Subcutaneous abdominal adipose tissue (tissue), 5 donors: ENCODE results near the gene ZNF570.

Source experiments
- H3K27ac ChIP-seq: one replicate; pipeline ENCODE4 v1.7.0; 2013; ENCODE audit warnings: low read depth, mild to moderate bottlenecking, inconsistent platforms, low read length, moderate library complexity
- H3K27me3 ChIP-seq, 5 donors: one replicate each; pipeline ENCODE4 v1.7.0; 2013; ENCODE audit warnings: low read length in 5 of 5, inconsistent platforms in 1 of 5; ENCODE audit not compliant: control insufficient read depth in 5 of 5, insufficient read depth in 4 of 5
- H3K36me3 ChIP-seq, 5 donors: one replicate each; pipeline ENCODE4 v1.7.0; 2013; ENCODE audit warnings: low read length in 5 of 5; ENCODE audit not compliant: control insufficient read depth in 5 of 5, insufficient read depth in 5 of 5
- H3K4me1 ChIP-seq, 5 donors: one replicate each; pipeline ENCODE4 v1.7.0; 2013; ENCODE audit warnings: low read length in 5 of 5, mild to moderate bottlenecking in 3 of 5, moderate library complexity in 1 of 5; ENCODE audit not compliant: control insufficient read depth in 5 of 5, insufficient read depth in 5 of 5
- H3K4me3 ChIP-seq, 5 donors: one replicate each; pipeline ENCODE4 v1.7.0; 2013; ENCODE audit warnings: low read length in 5 of 5, low read depth in 1 of 5
- H3K9ac ChIP-seq, 5 donors: one replicate each; pipeline ENCODE4 v1.7.0; 2013; ENCODE audit warnings: low read length in 5 of 5, mild to moderate bottlenecking in 4 of 5, moderate library complexity in 3 of 5
- H3K9me3 ChIP-seq, 5 donors: one replicate each; pipeline ENCODE4 v1.7.0; 2013; ENCODE audit warnings: low read length in 5 of 5; ENCODE audit not compliant: control insufficient read depth in 5 of 5
- donor health status: healthy.
- donor health status: healthy.
- donor health status: healthy.
- donor health status: healthy.
- donor health status: healthy.

The ZNF570 gene

GRCh38 chr19:37492213-37492612 lies 23.1 kb downstream of the ZNF570 start:
- H3K9me3 ChIP-seq = peaks cover 25 to 72% (median 61%) of the 10 kb centered on the region in 5 donors
- peak overlapping the region in 2 of 5 donors; percentile 10 to 15 for H3K4me3 ChIP-seq
- no peak overlapping the region for H3K9ac ChIP-seq
- no peak overlapping the region for H3K27ac ChIP-seq
- no peaks in the 10 kb centered on the region for H3K27me3 ChIP-seq
- no peaks in the 10 kb centered on the region for H3K4me1 ChIP-seq
- no peaks in the 10 kb centered on the region for H3K36me3 ChIP-seq

- Histone ChIP-seq H3K4me1 (peaks cover 0 to 14% (median 4%) of the 10 kb centered on the region in 5 donors), H3K27ac (peak overlapping the region; percentile 61), H3K9ac (peak overlapping the region in 3 of 5 donors; percentile 60 to 76 (median 74)), H3K9me3 (peaks cover 19 to 54% (median 45%) of the 10 kb centered on the region in 5 donors), H3K27me3 (no peaks in the 10 kb centered on the region), H3K36me3 (no peaks in the 10 kb centered on the region), H3K4me3 (peak overlapping the region; percentile 77 to 93 (median 82))
Observed at GRCh38 chr19:37505958-37506386, 36.8 kb downstream of the ZNF570 start.

- H3K27me3 ChIP-seq = no peaks in the 10 kb centered on the region
- H3K9ac ChIP-seq = peak within 1 kb of the TSS; percentile 4 to 76 (median 60)
- peaks cover 0 to 14% (median 4%) of the 10 kb centered on the region in 5 donors for H3K4me1 ChIP-seq
- H3K9me3 ChIP-seq = peaks cover 19 to 52% (median 48%) of the 10 kb centered on the region in 5 donors
- peak within 1 kb of the TSS; percentile 77 to 93 (median 82) for H3K4me3 ChIP-seq
- no peaks in the 10 kb centered on the region for H3K36me3 ChIP-seq
- H3K27ac ChIP-seq = peak within 1 kb of the TSS; percentile 61
Observed at GRCh38 chr19:37506387-37507166, 37.4 kb downstream of the ZNF570 start, which contains the start of gene ZNF793. Gene ZNF793, plus strand, starts transcription at chr19:37506939. Its CDS starts 16,501 bp downstream, at chr19:37523440.

- peak overlapping the region; percentile 77 to 93 (median 82) for H3K4me3 ChIP-seq
- H3K27me3 ChIP-seq = no peaks in the 10 kb centered on the region
- no peak overlapping the region for H3K27ac ChIP-seq
- H3K9me3 ChIP-seq = peaks cover 19 to 53% (median 47%) of the 10 kb centered on the region in 5 donors
- H3K4me1 ChIP-seq = peaks cover 0 to 14% (median 4%) of the 10 kb centered on the region in 5 donors
- H3K36me3 ChIP-seq = peaks cover 0 to 3% (median 0%) of the 10 kb centered on the region in 5 donors
- H3K9ac ChIP-seq = peak overlapping the region in 4 of 5 donors; percentile 4 to 76 (median 67)
Observed at GRCh38 chr19:37507167-37507464, 38.0 kb downstream of the ZNF570 start.

GRCh38 chr19:37511186-37511585 lies 42.0 kb downstream of the ZNF570 start:
- Histone ChIP-seq H3K27ac (no peak overlapping the region), H3K9ac (no peak overlapping the region), H3K27me3 (no peaks in the 10 kb centered on the region), H3K4me1 (peaks cover 0 to 9% (median 0%) of the 10 kb centered on the region in 5 donors), H3K4me3 (no peak overlapping the region), H3K9me3 (peaks cover 14 to 45% (median 34%) of the 10 kb centered on the region in 5 donors), H3K36me3 (peaks cover 0 to 8% (median 0%) of the 10 kb centered on the region in 5 donors)

GRCh38 chr19:37511821-37512220 lies 42.7 kb downstream of the ZNF570 start:
- peak overlapping the region in 1 of 5 donors; percentile 15 for H3K4me3 ChIP-seq
- peaks cover 12 to 42% (median 32%) of the 10 kb centered on the region in 5 donors for H3K9me3 ChIP-seq
- peaks cover 0 to 8% (median 0%) of the 10 kb centered on the region in 5 donors for H3K36me3 ChIP-seq
- H3K9ac ChIP-seq = no peak overlapping the region
- peaks cover 0 to 5% (median 0%) of the 10 kb centered on the region in 5 donors for H3K4me1 ChIP-seq
- no peaks in the 10 kb centered on the region for H3K27me3 ChIP-seq
- H3K27ac ChIP-seq = no peak overlapping the region

- Histone ChIP-seq H3K27me3 (no peaks in the 10 kb centered on the region), H3K9me3 (peaks cover 8 to 42% (median 31%) of the 10 kb centered on the region in 5 donors), H3K9ac (no peak overlapping the region), H3K36me3 (peaks cover 0 to 8% (median 0%) of the 10 kb centered on the region in 5 donors), H3K27ac (no peak overlapping the region), H3K4me3 (peak overlapping the region in 1 of 5 donors; percentile 15), H3K4me1 (no peaks in the 10 kb centered on the region)
Observed at GRCh38 chr19:37513397-37513796, 44.2 kb downstream of the ZNF570 start.

- peaks cover 22 to 59% (median 40%) of the 10 kb centered on the region in 5 donors for H3K9me3 ChIP-seq
- no peaks in the 10 kb centered on the region for H3K4me1 ChIP-seq
- peaks cover 4 to 21% (median 10%) of the 10 kb centered on the region in 5 donors for H3K36me3 ChIP-seq
Observed at GRCh38 chr19:37519890-37520289, 50.7 kb downstream of the ZNF570 start.

GRCh38 chr19:37537391-37537947 lies 68.3 kb downstream of the ZNF570 start:
- Histone ChIP-seq H3K9me3 (peaks cover 37 to 81% (median 64%) of the 10 kb centered on the region in 5 donors), H3K27me3 (peaks cover 0 to 3% (median 0%) of the 10 kb centered on the region in 5 donors), H3K27ac (no peak overlapping the region), H3K4me3 (peak overlapping the region; percentile 5 to 55 (median 18)), H3K4me1 (peaks cover 0 to 6% (median 0%) of the 10 kb centered on the region in 5 donors), H3K36me3 (peaks cover 14 to 49% (median 30%) of the 10 kb centered on the region in 5 donors), H3K9ac (peak overlapping the region in 1 of 5 donors; percentile 94)

More at GRCh38 chr19:37519890-37520289, 50.7 kb downstream of the ZNF570 start:
- Histone ChIP-seq H3K27me3 (no peaks in the 10 kb centered on the region), H3K27ac (no peak overlapping the region), H3K9ac (no peak overlapping the region), H3K4me3 (peak overlapping the region in 3 of 5 donors; percentile 40 to 49 (median 49))
